ENCODE data around the gene GPSM1.

DNA sequence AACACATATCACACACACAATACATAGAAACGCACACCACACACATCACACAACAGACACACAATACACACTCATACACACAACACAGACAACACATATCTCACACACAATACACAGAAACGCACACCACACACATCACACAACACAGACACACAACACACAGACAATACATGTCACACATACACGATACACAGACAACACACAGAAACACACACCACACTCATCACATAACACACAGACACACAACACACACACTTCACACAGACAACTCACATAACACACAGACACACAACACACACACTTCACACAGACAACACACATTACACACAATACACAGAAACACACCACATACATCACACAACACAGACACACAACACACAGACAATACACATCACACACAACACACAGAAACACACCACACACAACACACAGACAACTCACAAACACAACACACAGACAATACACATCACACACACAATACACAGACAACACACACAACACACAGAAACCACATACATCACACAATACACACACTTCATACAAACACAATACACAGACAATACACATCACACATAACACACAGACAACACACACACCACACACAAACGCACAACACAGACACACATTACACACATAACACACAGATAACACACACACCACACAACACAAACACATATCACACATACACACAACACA, 19.2 kb upstream of the GPSM1 start:
- TF ChIP-seq EP300 (IDR thresholded peaks at IDR 0.05) = no peak
- TF ChIP-seq, protein P1, sequence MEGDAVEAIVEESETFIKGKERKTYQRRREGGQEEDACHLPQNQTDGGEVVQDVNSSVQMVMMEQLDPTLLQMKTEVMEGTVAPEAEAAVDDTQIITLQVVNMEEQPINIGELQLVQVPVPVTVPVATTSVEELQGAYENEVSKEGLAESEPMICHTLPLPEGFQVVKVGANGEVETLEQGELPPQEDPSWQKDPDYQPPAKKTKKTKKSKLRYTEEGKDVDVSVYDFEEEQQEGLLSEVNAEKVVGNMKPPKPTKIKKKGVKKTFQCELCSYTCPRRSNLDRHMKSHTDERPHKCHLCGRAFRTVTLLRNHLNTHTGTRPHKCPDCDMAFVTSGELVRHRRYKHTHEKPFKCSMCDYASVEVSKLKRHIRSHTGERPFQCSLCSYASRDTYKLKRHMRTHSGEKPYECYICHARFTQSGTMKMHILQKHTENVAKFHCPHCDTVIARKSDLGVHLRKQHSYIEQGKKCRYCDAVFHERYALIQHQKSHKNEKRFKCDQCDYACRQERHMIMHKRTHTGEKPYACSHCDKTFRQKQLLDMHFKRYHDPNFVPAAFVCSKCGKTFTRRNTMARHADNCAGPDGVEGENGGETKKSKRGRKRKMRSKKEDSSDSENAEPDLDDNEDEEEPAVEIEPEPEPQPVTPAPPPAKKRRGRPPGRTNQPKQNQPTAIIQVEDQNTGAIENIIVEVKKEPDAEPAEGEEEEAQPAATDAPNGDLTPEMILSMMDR (IDR thresholded peaks at IDR 0.05) = no peak
- no peak for TF ChIP-seq POLR2A (IDR thresholded peaks at IDR 0.05)

All from tibial nerve (tissue), 4 donors.